Epithelial cell of proximal tubule (primary cell): Measurements from ENCODE around the gene LRRK1. TPM values are rescaled to one million over a fixed set of nuclear protein-coding genes. Genes with fewer than 3 reads are reported as not detected.
"Not testable (repeated sequence)": the region's sequence is repeated elsewhere in the genome, so short reads cannot be mapped to it uniquely, and the experiment has no call there.

Source experiments
- DNase-seq: peaks from one replicate; pipeline ENCODE4 v3.0.0-alpha.2; 2011; ENCODE audit warnings: low read depth
- H3K4me3 ChIP-seq: 2 replicates; pipeline ENCODE4 v1.5.1; 2011; ENCODE audit warnings: low read depth, mild to moderate bottlenecking, low read length
- CTCF ChIP-seq: conservative IDR thresholded peaks from 2 replicates; pipeline ENCODE4 v1.5.1; 2012; ENCODE audit warnings: low read depth, mild to moderate bottlenecking, low read length
- total RNA-seq: library from RNA; depleted of rRNA; stranded (reverse); fragments of >200 nt; gene quantifications from 2 replicates; pipeline ENCODE4 v1.2.3, GENCODE V29; 2015

The LRRK1 gene
- total RNA-seq, 1 donor from 2014 or later, result 8.1 TPM

GRCh38 chr15:101068523-101068960, 149.4 kb downstream of the LRRK1 start:
- H3K4me3 ChIP-seq, result no peak overlapping the region
- no peak for DNase-seq
- TF ChIP-seq CTCF, result no peak

DNA sequence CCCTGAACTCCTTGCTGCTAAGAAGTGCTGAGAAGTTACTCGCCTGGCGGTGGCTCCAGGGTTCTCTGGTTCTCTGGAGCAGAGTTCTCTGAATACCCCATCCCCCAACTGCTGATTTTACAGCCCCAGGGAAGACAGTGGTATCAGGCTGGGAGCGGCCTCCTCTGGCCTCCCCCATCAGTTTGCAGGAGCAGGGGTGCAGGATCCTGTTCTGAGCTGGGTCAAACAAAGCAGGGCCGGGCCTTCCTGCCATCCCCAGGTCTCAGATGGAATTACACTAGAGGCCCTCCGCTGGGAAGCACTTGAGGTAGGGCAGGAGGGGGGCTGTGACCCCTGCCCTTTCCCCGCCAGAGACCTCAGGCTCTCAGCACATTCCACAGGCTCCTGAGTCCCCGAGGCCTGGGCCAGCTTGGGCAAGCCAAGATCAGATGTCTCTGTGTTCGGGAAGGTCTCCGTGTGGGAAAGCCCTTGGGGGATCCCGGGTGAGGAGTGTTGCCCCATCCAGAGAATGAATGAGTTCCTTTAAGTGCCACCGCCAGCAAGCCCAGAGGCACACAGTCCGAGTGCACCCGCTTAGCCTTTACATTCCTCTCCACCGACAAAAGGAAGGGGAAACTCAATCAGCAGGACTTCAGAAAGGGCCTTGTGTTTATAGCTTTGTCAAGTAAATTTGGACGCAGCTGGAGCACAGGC, 149.9 kb downstream of the LRRK1 start:
- TF ChIP-seq CTCF, result no peak
- H3K4me3 ChIP-seq, result no peak overlapping the region
- DNase-seq, result no peak

GRCh38 chr15:101069654-101069973, 150.5 kb downstream of the LRRK1 start:
- DNase-seq, result no peak
- TF ChIP-seq CTCF, result no peak
- H3K4me3 ChIP-seq, result no peak overlapping the region

- TF ChIP-seq CTCF, result no peak
- H3K4me3 ChIP-seq, result no peak overlapping the region
- no peak for DNase-seq
Measured at GRCh38 chr15:101070024-101070423, 150.9 kb downstream of the LRRK1 start.

- no peak overlapping the region for H3K4me3 ChIP-seq
- DNase-seq, result peak; percentile 52
- TF ChIP-seq CTCF, result no peak
Measured at GRCh38 chr15:101070502-101071273, 151.5 kb downstream of the LRRK1 start.

- no peak for TF ChIP-seq CTCF
- DNase-seq, result no peak
- H3K4me3 ChIP-seq, result no peak overlapping the region
Measured at GRCh38 chr15:101071651-101072050, 152.5 kb downstream of the LRRK1 start.

DNA sequence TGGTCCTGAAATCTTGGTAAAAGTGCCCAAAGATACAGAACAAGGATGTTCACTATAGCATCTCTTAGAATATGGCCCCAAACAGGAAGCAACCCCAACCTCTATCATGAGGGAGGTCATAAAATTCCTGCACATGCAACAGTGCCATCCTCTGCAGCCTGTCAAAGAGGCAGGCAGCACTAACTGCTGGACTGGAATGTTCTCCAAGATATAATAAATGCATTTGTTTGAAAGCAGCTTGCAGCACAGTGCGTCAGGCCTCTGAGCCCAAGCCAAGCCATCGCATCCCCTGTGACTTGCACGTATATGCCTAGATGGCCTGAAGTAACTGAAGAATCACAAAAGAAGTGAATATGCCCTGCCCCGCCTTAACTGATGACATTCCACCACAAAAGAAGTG, 153.1 kb downstream of the LRRK1 start:
- H3K4me3 ChIP-seq, DNase-seq: not testable (repeated sequence)

DNA sequence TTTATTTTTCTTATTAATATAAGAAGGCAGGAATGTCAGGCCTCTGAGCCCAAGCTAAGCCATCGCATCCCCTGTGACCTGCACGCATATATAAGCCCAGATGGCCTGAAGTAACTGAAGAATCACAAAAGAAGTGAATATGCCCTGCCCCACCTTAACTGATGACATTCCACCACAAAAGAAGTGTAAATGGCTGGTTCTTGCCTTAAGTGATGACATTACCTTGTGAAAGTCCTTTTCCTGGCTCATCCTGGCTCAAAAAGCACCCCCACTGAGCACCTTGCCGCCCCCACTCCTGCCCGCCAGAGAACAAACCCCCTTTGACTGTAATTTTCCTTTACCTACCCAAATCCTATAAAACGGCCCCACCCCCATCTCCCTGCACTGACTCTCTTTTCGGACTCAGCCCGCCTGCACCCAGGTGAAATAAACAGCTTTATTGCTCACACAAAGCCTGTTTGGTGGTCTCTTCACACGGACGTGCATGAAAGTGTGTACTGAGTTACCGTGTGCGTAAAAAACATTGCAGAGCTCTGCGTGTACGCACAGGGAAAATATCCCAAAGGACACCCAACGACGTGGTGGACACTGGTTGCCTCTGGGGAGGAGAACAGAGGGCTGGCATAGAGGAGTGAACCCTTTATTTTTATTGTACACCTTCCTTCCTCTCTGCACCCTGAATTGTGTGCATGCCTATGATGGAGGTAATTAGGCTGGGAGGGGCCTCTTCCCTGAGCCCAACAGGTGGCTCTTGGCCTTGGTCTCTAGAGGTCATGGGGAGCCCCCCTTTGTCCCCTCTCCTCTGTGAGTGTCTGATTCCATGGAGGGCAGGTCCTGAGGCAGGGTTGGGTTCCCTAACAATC, 158.9 kb downstream of the LRRK1 start:
- not testable (repeated sequence) for H3K4me3 ChIP-seq, DNase-seq
